Neural cell (in vitro differentiated cells): ENCODE results near the gene ZBTB7A. TPM values are rescaled to one million over a fixed set of nuclear protein-coding genes. Genes with fewer than 3 reads are reported as not detected.

Experiments
- H2AFZ ChIP-seq: fragments of 200-600, 300-800 bp; sonication (generic), shearing (Covaris generic); 2 replicates; pipeline ENCODE4 v1.6.0; 2014; ENCODE audit warnings: low read depth, mild to moderate bottlenecking, antibody characterized with exemption, low read length, moderate library complexity
- H3F3A ChIP-seq: fragments of 200-600 bp; shearing (Covaris generic); 2 replicates; pipeline ENCODE4 v1.6.1; 2016; ENCODE audit warnings: mild to moderate bottlenecking, moderate library complexity, mixed read lengths, antibody characterized with exemption, low read length; ENCODE audit not compliant: insufficient read depth, poor library complexity, severe bottlenecking
- H3K27ac ChIP-seq: fragments of 200-600, 300-800 bp; sonication (generic), shearing (Covaris generic); 2 replicates; pipeline ENCODE4 v1.5.1; 2014; ENCODE audit warnings: mild to moderate bottlenecking, low read length, moderate library complexity
- H3K27me3 ChIP-seq: fragments of 300-800, 200-600 bp; sonication (generic), shearing (Covaris generic); 2 replicates; pipeline ENCODE4 v1.6.0; 2014; ENCODE audit warnings: mild to moderate bottlenecking, low read depth, low read length, moderate library complexity; ENCODE audit not compliant: insufficient read depth
- H3K36me3 ChIP-seq: fragments of 300-800, 200-600 bp; sonication (generic), shearing (Covaris generic); 2 replicates; pipeline ENCODE4 v1.5.1; 2014; ENCODE audit warnings: mild to moderate bottlenecking, antibody characterized with exemption, low read length, moderate library complexity; ENCODE audit not compliant: insufficient read depth
- H3K4me2 ChIP-seq: fragments of 300-800, 200-600 bp; sonication (generic), shearing (Covaris generic); 2 replicates; pipeline ENCODE4 v1.6.0; 2014; ENCODE audit warnings: mild to moderate bottlenecking, low read length
- H3K4me3 ChIP-seq: fragments of 300-800, 200-600 bp; sonication (generic), shearing (Covaris generic); 2 replicates; pipeline ENCODE4 v1.5.1; 2014; ENCODE audit warnings: mild to moderate bottlenecking, low read length, moderate library complexity
- H3K79me2 ChIP-seq: fragments of 200-600 bp; shearing (Covaris generic); replicated peaks from 2 replicates; pipeline ENCODE4 v1.6.0; 2014; ENCODE audit warnings: mild to moderate bottlenecking, low read length, moderate library complexity; ENCODE audit not compliant: insufficient read depth
- H3K9ac ChIP-seq: fragments of 300-800, 200-600 bp; sonication (generic), shearing (Covaris generic); 2 replicates; pipeline ENCODE4 v1.6.1; 2016; ENCODE audit warnings: mild to moderate bottlenecking, low read length, mixed read lengths
- H3K9me2 ChIP-seq: fragments of 200-600 bp; shearing (Covaris generic); 2 replicates; pipeline ENCODE4 v1.6.1; 2016; ENCODE audit warnings: mild to moderate bottlenecking, low read length, mixed read lengths; ENCODE audit not compliant: insufficient read depth
- H3K9me3 ChIP-seq: fragments of 200-600, 300-800 bp; sonication (generic), shearing (Covaris generic); 2 replicates; pipeline ENCODE4 v1.6.1; 2016; ENCODE audit warnings: mild to moderate bottlenecking, mixed run types, low read length, moderate library complexity, mixed read lengths
- H4K20me1 ChIP-seq: fragments of 200-600 bp; shearing (Covaris generic); 2 replicates; pipeline ENCODE4 v1.6.1; 2016; ENCODE audit warnings: mild to moderate bottlenecking, mixed run types; ENCODE audit not compliant: insufficient read depth
- EP300 ChIP-seq: fragments of 450-650 bp; conservative IDR thresholded peaks from 2 replicates; pipeline ENCODE4 v1.6.1; 2014; ENCODE audit warnings: antibody characterized with exemption, mild to moderate bottlenecking, moderate library complexity; ENCODE audit not compliant: poor library complexity, severe bottlenecking
- EZH2 ChIP-seq: fragments of 200-600, 300-800 bp; shearing (Covaris generic), sonication (generic); IDR thresholded peaks from 2 replicates; pipeline ENCODE4 v1.6.1; 2014; ENCODE audit warnings: antibody characterized with exemption, low read length, borderline replicate concordance, mild to moderate bottlenecking; ENCODE audit not compliant: insufficient read depth, poor library complexity, severe bottlenecking
- MXI1 ChIP-seq: fragments of 450-650 bp; conservative IDR thresholded peaks from 2 replicates; pipeline ENCODE4 v1.6.1; 2014; ENCODE audit warnings: antibody characterized with exemption, mild to moderate bottlenecking; ENCODE audit not compliant: poor library complexity, severe bottlenecking
- POLR2AphosphoS5 ChIP-seq: IDR thresholded peaks from 2 replicates; pipeline ENCODE4 v1.6.1; 2012
- RAD21 ChIP-seq: fragments of 450-650 bp; conservative IDR thresholded peaks from 2 replicates; pipeline ENCODE4 v1.6.1; 2014; ENCODE audit warnings: antibody characterized with exemption, mild to moderate bottlenecking, moderate library complexity
- SMC3 ChIP-seq: fragments of 450-650 bp; conservative IDR thresholded peaks from 2 replicates; pipeline ENCODE4 v1.6.1; 2014; ENCODE audit warnings: antibody characterized with exemption, mild to moderate bottlenecking, moderate library complexity; ENCODE audit not compliant: poor library complexity
- TAF1 ChIP-seq: IDR thresholded peaks from 2 replicates; pipeline ENCODE4 v1.6.1; 2012; ENCODE audit warnings: low read depth
- polyA plus RNA-seq: library from polyadenylated mRNA; depleted of rRNA; stranded (reverse); fragments of >200 nt; gene quantifications from 2 replicates; pipeline ENCODE4 v1.2.3, GENCODE V29; 2014
- TF ChIP-seq, protein P1 (sequence below): fragments of 450-650 bp; IDR thresholded peaks from 2 replicates; pipeline ENCODE4 v1.5.1; 2014; ENCODE audit warnings: antibody characterized with exemption, mild to moderate bottlenecking, moderate library complexity; ENCODE audit not compliant: poor library complexity, severe bottlenecking
- TF ChIP-seq, protein P2 (sequence below): IDR thresholded peaks from 2 replicates; pipeline ENCODE4 v1.6.1; 2012; ENCODE audit warnings: borderline replicate concordance

Gene ZBTB7A
- polyA plus RNA-seq, 1 donor from 2014 or later: 1.7 TPM

DNA sequence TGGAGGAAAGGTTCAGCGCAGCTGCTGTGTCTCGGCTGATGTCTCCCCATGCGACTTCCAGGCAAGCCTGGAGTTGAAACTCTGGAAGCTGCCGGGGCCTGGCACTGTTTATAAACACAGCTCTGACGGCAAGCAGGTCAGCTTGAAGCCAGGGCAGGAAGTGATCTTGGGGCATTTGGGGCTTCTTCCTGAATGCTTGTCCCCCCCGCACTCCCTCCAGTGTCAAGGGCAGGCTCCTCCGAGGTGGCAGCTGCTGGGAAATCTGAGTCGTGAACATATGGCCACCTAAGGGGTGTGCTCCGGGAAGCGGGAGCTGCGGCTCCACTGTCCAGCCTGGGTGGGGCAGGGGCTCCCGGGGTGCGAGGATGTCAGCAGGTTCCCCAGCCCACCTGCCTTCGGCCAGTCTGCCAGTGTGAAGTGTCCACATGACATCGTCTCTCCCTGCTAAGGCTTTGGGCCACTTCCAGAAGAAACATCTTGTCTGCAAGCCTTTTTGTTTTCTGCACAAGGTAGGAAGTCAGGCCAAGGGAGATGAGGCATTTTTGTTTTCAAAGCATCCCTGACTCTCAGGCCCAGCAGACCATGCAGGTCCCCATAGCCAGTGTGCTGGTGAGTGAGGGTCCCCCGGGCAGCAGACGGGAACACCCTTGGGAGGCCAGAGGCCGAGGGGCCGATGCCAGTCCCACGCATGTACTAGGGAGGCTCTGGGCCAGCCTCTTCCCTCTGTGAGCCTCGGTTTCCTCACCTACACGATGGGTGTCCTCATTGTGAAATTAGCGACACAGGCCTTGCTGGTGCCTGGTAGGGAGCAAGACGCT, 56.5 kb downstream of the ZBTB7A start:
- Histone ChIP-seq H3K4me3 (peak overlapping the region; percentile 96), H3K4me2 (no peak overlapping the region), H2AFZ (no peak overlapping the region), H3K27ac (no peak overlapping the region), H3K9ac (no peak overlapping the region), H3K9me2 (no peaks in the 10 kb centered on the region), H3K79me2 (peaks cover 40% of the 10 kb centered on the region), H3F3A (no peaks in the 10 kb centered on the region), H3K9me3 (no peaks in the 10 kb centered on the region), H3K27me3 (no peaks in the 10 kb centered on the region), H4K20me1 (peaks cover 15% of the 10 kb centered on the region), H3K36me3 (no peaks in the 10 kb centered on the region)
- TF ChIP-seq MXI1: no peak
- TF ChIP-seq SMC3: no peak
- no peak for TF ChIP-seq EP300
- TF ChIP-seq, protein P1, sequence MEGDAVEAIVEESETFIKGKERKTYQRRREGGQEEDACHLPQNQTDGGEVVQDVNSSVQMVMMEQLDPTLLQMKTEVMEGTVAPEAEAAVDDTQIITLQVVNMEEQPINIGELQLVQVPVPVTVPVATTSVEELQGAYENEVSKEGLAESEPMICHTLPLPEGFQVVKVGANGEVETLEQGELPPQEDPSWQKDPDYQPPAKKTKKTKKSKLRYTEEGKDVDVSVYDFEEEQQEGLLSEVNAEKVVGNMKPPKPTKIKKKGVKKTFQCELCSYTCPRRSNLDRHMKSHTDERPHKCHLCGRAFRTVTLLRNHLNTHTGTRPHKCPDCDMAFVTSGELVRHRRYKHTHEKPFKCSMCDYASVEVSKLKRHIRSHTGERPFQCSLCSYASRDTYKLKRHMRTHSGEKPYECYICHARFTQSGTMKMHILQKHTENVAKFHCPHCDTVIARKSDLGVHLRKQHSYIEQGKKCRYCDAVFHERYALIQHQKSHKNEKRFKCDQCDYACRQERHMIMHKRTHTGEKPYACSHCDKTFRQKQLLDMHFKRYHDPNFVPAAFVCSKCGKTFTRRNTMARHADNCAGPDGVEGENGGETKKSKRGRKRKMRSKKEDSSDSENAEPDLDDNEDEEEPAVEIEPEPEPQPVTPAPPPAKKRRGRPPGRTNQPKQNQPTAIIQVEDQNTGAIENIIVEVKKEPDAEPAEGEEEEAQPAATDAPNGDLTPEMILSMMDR: no peak
- TF ChIP-seq EZH2: no peak
- no peak for TF ChIP-seq POLR2AphosphoS5
- no peak for TF ChIP-seq TAF1
- no peak for TF ChIP-seq RAD21
- TF ChIP-seq, protein P2, sequence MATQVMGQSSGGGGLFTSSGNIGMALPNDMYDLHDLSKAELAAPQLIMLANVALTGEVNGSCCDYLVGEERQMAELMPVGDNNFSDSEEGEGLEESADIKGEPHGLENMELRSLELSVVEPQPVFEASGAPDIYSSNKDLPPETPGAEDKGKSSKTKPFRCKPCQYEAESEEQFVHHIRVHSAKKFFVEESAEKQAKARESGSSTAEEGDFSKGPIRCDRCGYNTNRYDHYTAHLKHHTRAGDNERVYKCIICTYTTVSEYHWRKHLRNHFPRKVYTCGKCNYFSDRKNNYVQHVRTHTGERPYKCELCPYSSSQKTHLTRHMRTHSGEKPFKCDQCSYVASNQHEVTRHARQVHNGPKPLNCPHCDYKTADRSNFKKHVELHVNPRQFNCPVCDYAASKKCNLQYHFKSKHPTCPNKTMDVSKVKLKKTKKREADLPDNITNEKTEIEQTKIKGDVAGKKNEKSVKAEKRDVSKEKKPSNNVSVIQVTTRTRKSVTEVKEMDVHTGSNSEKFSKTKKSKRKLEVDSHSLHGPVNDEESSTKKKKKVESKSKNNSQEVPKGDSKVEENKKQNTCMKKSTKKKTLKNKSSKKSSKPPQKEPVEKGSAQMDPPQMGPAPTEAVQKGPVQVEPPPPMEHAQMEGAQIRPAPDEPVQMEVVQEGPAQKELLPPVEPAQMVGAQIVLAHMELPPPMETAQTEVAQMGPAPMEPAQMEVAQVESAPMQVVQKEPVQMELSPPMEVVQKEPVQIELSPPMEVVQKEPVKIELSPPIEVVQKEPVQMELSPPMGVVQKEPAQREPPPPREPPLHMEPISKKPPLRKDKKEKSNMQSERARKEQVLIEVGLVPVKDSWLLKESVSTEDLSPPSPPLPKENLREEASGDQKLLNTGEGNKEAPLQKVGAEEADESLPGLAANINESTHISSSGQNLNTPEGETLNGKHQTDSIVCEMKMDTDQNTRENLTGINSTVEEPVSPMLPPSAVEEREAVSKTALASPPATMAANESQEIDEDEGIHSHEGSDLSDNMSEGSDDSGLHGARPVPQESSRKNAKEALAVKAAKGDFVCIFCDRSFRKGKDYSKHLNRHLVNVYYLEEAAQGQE: no peak

DNA sequence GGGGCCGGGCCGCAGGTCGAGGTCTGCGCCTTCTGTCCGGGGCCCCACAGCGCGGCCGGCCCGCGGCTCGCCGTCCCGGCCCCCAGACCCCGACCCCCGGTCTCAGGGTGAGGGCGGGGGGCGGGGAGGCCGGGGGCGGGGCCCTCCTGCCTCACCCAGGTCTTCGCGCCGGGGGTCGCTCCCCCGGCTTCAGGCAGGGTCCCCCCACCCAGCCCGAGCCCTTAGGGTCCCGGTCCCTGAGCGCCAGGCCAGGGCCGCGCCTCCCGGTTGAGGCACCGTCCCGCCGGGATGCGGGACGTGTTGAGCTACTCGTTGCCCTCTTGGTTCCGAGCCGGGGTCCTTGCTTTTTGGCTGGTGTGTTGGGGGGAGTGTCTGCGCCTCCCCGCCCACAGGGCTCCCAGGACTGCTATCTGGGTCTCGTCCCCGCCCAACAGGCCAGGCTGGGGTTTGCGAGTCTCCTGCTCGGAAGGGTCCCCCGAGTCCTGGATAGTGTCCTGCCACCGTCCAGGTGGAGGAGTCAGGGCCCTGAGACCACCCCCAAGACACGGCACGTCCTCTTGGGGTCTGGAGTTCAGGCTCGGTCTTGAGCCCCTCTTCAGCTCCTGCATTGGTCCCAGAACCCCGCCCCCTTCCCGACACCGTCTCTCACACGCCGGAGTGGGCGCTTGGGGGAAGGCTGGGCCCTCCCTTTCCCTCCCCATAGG, 58.7 kb downstream of the ZBTB7A start:
- no peaks in the 10 kb centered on the region for H3K27me3 ChIP-seq
- TF ChIP-seq, protein P2: no peak
- H3K27ac ChIP-seq: peak overlapping the region; percentile 31
- no peaks in the 10 kb centered on the region for H3K9me2 ChIP-seq
- no peaks in the 10 kb centered on the region for H3F3A ChIP-seq
- H3K4me3 ChIP-seq: peak overlapping the region; percentile 96
- peak overlapping the region; percentile 68 for H3K4me2 ChIP-seq
- H3K9ac ChIP-seq: peak overlapping the region; percentile 85
- H3K9me3 ChIP-seq: no peaks in the 10 kb centered on the region
- H3K36me3 ChIP-seq: no peaks in the 10 kb centered on the region
- H3K79me2 ChIP-seq: peaks cover 40% of the 10 kb centered on the region
- H4K20me1 ChIP-seq: peaks cover 15% of the 10 kb centered on the region
- H2AFZ ChIP-seq: no peak overlapping the region
